HG03558 (cell line): Measurements from ENCODE around the gene OXCT2.
"Not testable (repeated sequence)": the region's sequence is repeated elsewhere in the genome, so short reads cannot be mapped to it uniquely, and the experiment has no call there.

Experiments
- ATAC-seq: cut with Tn5 transposase; IDR thresholded peaks from one replicate; pipeline ENCODE4 v1.9.1; 2021; ENCODE audit warnings: moderate number of reproducible peaks; ENCODE audit not compliant: unreplicated experiment; ENCODE audit errors: extremely low read depth

The OXCT2 gene

GRCh38 chr1:39787964-39788363 is 16.8 kb upstream of the OXCT2 start:
- not testable (repeated sequence) for ATAC-seq

- no peak for ATAC-seq
These were observed 16.3 kb upstream of the OXCT2 start for GRCh38 chr1:39787468-39787867.

- ATAC-seq: not testable (repeated sequence)
These were observed 15.9 kb upstream of the OXCT2 start for GRCh38 chr1:39787108-39787375.

GRCh38 chr1:39786303-39787107 is 15.4 kb upstream of the OXCT2 start:
- not testable (repeated sequence) for ATAC-seq

- not testable (repeated sequence) for ATAC-seq
These were observed 11.5 kb upstream of the OXCT2 start for GRCh38 chr1:39782685-39783084.

GRCh38 chr1:39782103-39782502 is 11.0 kb upstream of the OXCT2 start:
- no peak for ATAC-seq

GRCh38 chr1:39781349-39781715 is 10.2 kb upstream of the OXCT2 start:
- ATAC-seq: no peak

GRCh38 chr1:39779821-39780220 is 8.7 kb upstream of the OXCT2 start:
- no peak for ATAC-seq

- no peak for ATAC-seq
These were observed 8.0 kb upstream of the OXCT2 start for GRCh38 chr1:39779137-39779536.

GRCh38 chr1:39778463-39779099 is 7.4 kb upstream of the OXCT2 start:
- ATAC-seq: not testable (repeated sequence)

GRCh38 chr1:39777896-39778295 is 6.7 kb upstream of the OXCT2 start:
- ATAC-seq: not testable (repeated sequence)

- no peak for ATAC-seq
These were observed 6.2 kb upstream of the OXCT2 start for GRCh38 chr1:39777306-39777705.

GRCh38 chr1:39776886-39777285 is 5.7 kb upstream of the OXCT2 start:
- no peak for ATAC-seq

GRCh38 chr1:39776400-39776713 is 5.2 kb upstream of the OXCT2 start:
- no peak for ATAC-seq

- ATAC-seq: not testable (repeated sequence)
These were observed 4.7 kb upstream of the OXCT2 start for GRCh38 chr1:39775676-39776399.

GRCh38 chr1:39775141-39775540 is 4.0 kb upstream of the OXCT2 start:
- not testable (repeated sequence) for ATAC-seq

- not testable (repeated sequence) for ATAC-seq
These were observed 2.3 kb upstream of the OXCT2 start for GRCh38 chr1:39773369-39773979.

- not testable (repeated sequence) for ATAC-seq
These were observed 787 bp downstream of the OXCT2 start for GRCh38 chr1:39770100-39771021.

- ATAC-seq: not testable (repeated sequence)
These were observed 1.6 kb downstream of the OXCT2 start for GRCh38 chr1:39769502-39769901.

GRCh38 chr1:39766466-39766865 is 4.7 kb downstream of the OXCT2 start:
- not testable (repeated sequence) for ATAC-seq
